Liver (tissue), 9 donors: Measurements from ENCODE around the gene SEPHS1. TPM values are rescaled to one million over a fixed set of nuclear protein-coding genes. Genes with fewer than 3 reads are reported as not detected.

Experiments used
- DNase-seq: peaks from one replicate; pipeline ENCODE4 v3.0.0-alpha.2; 2017; ENCODE audit warnings: low spot score
- H3K27ac ChIP-seq, 2 donors: one replicate each; pipeline ENCODE4 v1.7.0; 2013; ENCODE audit warnings: inconsistent platforms in 2 of 2, low read length in 2 of 2, control low read depth in 1 of 2, low read depth in 1 of 2, mild to moderate bottlenecking in 1 of 2
- H3K27me3 ChIP-seq, 4 donors: one replicate each; pipeline versions ENCODE4 v1.6.1 to v1.7.0; 2013; ENCODE audit warnings: low read length in 3 of 4, inconsistent platforms in 1 of 4, mild to moderate bottlenecking in 1 of 4, moderate library complexity in 1 of 4; ENCODE audit not compliant: control insufficient read depth in 4 of 4, insufficient read depth in 4 of 4
- H3K36me3 ChIP-seq, 4 donors: one replicate each; pipeline versions ENCODE4 v1.6.1 to v1.7.0; 2013; ENCODE audit warnings: low read length in 3 of 4, mild to moderate bottlenecking in 3 of 4, low read depth in 1 of 4, moderate library complexity in 1 of 4; ENCODE audit not compliant: control insufficient read depth in 4 of 4, insufficient read depth in 3 of 4
- H3K4me1 ChIP-seq, 4 donors: one replicate each; pipeline versions ENCODE4 v1.6.1 to v1.7.0; 2013; ENCODE audit warnings: low read length in 3 of 4, mild to moderate bottlenecking in 3 of 4, moderate library complexity in 1 of 4; ENCODE audit not compliant: control insufficient read depth in 4 of 4, insufficient read depth in 4 of 4
- H3K4me3 ChIP-seq, 3 donors: one replicate each; pipeline versions ENCODE4 v1.6.1 to v1.7.0; 2013; ENCODE audit warnings: low read length in 3 of 3, control low read depth in 1 of 3, low read depth in 1 of 3, mild to moderate bottlenecking in 1 of 3
- H3K9ac ChIP-seq, 2 donors: one replicate each; pipeline ENCODE4 v1.7.0; 2013; ENCODE audit warnings: low read length in 2 of 2, mild to moderate bottlenecking in 2 of 2, moderate library complexity in 2 of 2, control low read depth in 1 of 2, low read depth in 1 of 2
- H3K9me3 ChIP-seq, 4 donors: one replicate each; pipeline versions ENCODE4 v1.6.1 to v1.7.0; 2013; ENCODE audit warnings: low read length in 3 of 4; ENCODE audit not compliant: control insufficient read depth in 4 of 4
- EGR1 ChIP-seq, 2 donors: IDR thresholded peaks; 2 replicates each; pipeline ENCODE4 v1.6.1; 2016 to 2018; ENCODE audit warnings: antibody characterized with exemption in 2 of 2, low read depth in 2 of 2
- FOXA1 ChIP-seq: IDR thresholded peaks from 2 replicates; pipeline ENCODE4 v1.6.1; 2016; ENCODE audit warnings: antibody characterized with exemption
- FOXA2 ChIP-seq: IDR thresholded peaks from 2 replicates; pipeline ENCODE4 v1.6.1; 2016; ENCODE audit warnings: antibody characterized with exemption
- GABPA ChIP-seq, 2 donors: IDR thresholded peaks in 1 of 2; conservative IDR thresholded peaks in 1 of 2; 2 replicates each; pipeline ENCODE4 v1.6.1; 2016; ENCODE audit warnings: antibody characterized with exemption in 2 of 2, mild to moderate bottlenecking in 1 of 2, moderate library complexity in 1 of 2
- HNF4A ChIP-seq, 2 donors: conservative IDR thresholded peaks; 2 replicates each; pipeline ENCODE4 v1.6.1; 2016; ENCODE audit warnings: antibody characterized with exemption in 2 of 2, mild to moderate bottlenecking in 2 of 2
- HNF4G ChIP-seq: IDR thresholded peaks from 2 replicates; pipeline ENCODE4 v1.6.1; 2016; ENCODE audit warnings: antibody characterized with exemption
- JUND ChIP-seq, 2 donors: IDR thresholded peaks; 2 replicates each; pipeline ENCODE4 v1.6.1; 2016; ENCODE audit warnings: antibody characterized with exemption in 2 of 2
- NR2F2 ChIP-seq: IDR thresholded peaks from 2 replicates; pipeline ENCODE4 v1.6.1; 2016; ENCODE audit warnings: antibody characterized with exemption
- RAD21 ChIP-seq, 2 donors: IDR thresholded peaks; 2 replicates each; pipeline ENCODE4 v1.6.1; 2016; ENCODE audit warnings: antibody characterized with exemption in 2 of 2, mild to moderate bottlenecking in 2 of 2
- RXRA ChIP-seq, 2 donors: IDR thresholded peaks; 2 replicates each; pipeline ENCODE4 v1.6.1; 2017 to 2018; ENCODE audit warnings: antibody characterized with exemption in 2 of 2, mild to moderate bottlenecking in 1 of 2
- SP1 ChIP-seq: IDR thresholded peaks from 2 replicates; pipeline ENCODE4 v1.6.1; 2018; ENCODE audit warnings: antibody characterized with exemption, mild to moderate bottlenecking
- TAF1 ChIP-seq: conservative IDR thresholded peaks from 2 replicates; pipeline ENCODE4 v1.6.1; 2016; ENCODE audit warnings: antibody characterized with exemption, mild to moderate bottlenecking
- YY1 ChIP-seq: IDR thresholded peaks from 2 replicates; pipeline ENCODE4 v1.6.1; 2016; ENCODE audit warnings: antibody characterized with exemption, mild to moderate bottlenecking
- WGBS: extraction: QIAGEN DNeasy Blood & Tissue Kit; methylation state at CpG from one replicate; pipeline ENCODE4 v1.1.7; 2013; 5-methylcytosine and 5-hydroxymethylcytosine counted together
- polyA plus RNA-seq, 2 donors: library from polyadenylated mRNA; stranded (reverse) in 1 of 2; unstranded in 1 of 2; fragments of 200-250 nt in 1 of 2; fragments of >200 nt in 1 of 2; fragmentation: Nextera tagmentation in 1 of 2; extraction: Ambion mirVana in 1 of 2; gene quantifications; one replicate each; pipeline versions ENCODE4 v1.2.1 to v1.2.3, GENCODE V29; 2013 to 2015
- total RNA-seq, 2 donors: library from RNA; depleted of rRNA; stranded (reverse); fragments of >200 nt; gene quantifications; one replicate each; pipeline ENCODE4 v1.2.3, GENCODE V29; 2014
- TF ChIP-seq, protein P1 (sequence below): IDR thresholded peaks from 2 replicates; pipeline ENCODE4 v1.6.1; 2016; ENCODE audit warnings: antibody characterized with exemption
- TF ChIP-seq, protein P2 (sequence below): IDR thresholded peaks from 2 replicates; pipeline ENCODE4 v1.6.1; 2016; ENCODE audit warnings: antibody characterized with exemption
- TF ChIP-seq, protein P3 (sequence below): IDR thresholded peaks from 2 replicates; pipeline ENCODE4 v1.6.1; 2016; ENCODE audit warnings: antibody characterized with exemption, mild to moderate bottlenecking
- TF ChIP-seq, protein P4 (sequence below): IDR thresholded peaks from 2 replicates; pipeline ENCODE4 v1.6.1; 2016; ENCODE audit warnings: antibody characterized with exemption
- TF ChIP-seq, protein P5 (sequence below): fragments of 150-350 bp; IDR thresholded peaks from 2 replicates; pipeline ENCODE4 v1.5.1; 2017; ENCODE audit warnings: improper control_type of control experiment, low read depth, low read length; ENCODE audit not compliant: missing input control
- donor health status: healthy.
- donor health status: healthy.
- donor health status: healthy.
- donor health status: healthy.
- donor health status: healthy.

Gene SEPHS1
- total and polyA plus RNA-seq, 4 donors = 10.4 to 39.3 (median 28.3) TPM

DNA sequence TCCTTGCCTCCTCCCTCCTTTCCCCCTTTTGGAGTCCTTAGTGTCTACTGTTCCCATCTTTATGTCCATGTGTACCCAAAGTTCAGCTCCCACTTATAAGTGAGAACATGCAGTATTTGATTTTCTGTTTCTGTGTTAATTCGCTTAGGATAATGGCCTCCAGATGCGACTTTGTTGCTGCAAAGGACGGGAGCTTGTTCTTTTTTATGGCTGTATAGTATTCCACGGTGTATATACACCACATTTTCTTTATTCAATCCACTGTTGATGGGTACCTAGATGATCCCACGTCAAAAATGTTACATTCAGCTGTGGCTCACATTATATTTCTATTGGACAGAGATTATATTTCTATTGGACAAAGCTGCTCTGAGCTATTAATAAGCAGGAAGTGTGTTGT lies 24.4 kb upstream of the SEPHS1 start:
- no peak for DNase-seq
- Histone ChIP-seq H3K9me3 (no peaks in the 10 kb centered on the region), H3K27me3 (no peaks in the 10 kb centered on the region), H3K36me3 (no peaks in the 10 kb centered on the region), H3K9ac (no peak overlapping the region), H3K4me3 (no peak overlapping the region), H3K27ac (no peak overlapping the region), H3K4me1 (peaks cover 0 to 3% (median 0%) of the 10 kb centered on the region in 4 donors)
- 87% methylated on average over 5 of the region's 5 CpGs for WGBS
- no peak for TF ChIP-seq RXRA (IDR thresholded peaks at IDR 0.05)
- TF ChIP-seq, protein P1, sequence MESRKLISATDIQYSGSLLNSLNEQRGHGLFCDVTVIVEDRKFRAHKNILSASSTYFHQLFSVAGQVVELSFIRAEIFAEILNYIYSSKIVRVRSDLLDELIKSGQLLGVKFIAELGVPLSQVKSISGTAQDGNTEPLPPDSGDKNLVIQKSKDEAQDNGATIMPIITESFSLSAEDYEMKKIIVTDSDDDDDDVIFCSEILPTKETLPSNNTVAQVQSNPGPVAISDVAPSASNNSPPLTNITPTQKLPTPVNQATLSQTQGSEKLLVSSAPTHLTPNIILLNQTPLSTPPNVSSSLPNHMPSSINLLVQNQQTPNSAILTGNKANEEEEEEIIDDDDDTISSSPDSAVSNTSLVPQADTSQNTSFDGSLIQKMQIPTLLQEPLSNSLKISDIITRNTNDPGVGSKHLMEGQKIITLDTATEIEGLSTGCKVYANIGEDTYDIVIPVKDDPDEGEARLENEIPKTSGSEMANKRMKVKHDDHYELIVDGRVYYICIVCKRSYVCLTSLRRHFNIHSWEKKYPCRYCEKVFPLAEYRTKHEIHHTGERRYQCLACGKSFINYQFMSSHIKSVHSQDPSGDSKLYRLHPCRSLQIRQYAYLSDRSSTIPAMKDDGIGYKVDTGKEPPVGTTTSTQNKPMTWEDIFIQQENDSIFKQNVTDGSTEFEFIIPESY = no peak
- no peak for TF ChIP-seq HNF4A (conservative IDR thresholded peaks at IDR 0.05)
- TF ChIP-seq, protein P2, sequence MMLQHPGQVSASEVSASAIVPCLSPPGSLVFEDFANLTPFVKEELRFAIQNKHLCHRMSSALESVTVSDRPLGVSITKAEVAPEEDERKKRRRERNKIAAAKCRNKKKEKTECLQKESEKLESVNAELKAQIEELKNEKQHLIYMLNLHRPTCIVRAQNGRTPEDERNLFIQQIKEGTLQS = no peak
- TF ChIP-seq JUND (IDR thresholded peaks at IDR 0.05) = no peak

DNA sequence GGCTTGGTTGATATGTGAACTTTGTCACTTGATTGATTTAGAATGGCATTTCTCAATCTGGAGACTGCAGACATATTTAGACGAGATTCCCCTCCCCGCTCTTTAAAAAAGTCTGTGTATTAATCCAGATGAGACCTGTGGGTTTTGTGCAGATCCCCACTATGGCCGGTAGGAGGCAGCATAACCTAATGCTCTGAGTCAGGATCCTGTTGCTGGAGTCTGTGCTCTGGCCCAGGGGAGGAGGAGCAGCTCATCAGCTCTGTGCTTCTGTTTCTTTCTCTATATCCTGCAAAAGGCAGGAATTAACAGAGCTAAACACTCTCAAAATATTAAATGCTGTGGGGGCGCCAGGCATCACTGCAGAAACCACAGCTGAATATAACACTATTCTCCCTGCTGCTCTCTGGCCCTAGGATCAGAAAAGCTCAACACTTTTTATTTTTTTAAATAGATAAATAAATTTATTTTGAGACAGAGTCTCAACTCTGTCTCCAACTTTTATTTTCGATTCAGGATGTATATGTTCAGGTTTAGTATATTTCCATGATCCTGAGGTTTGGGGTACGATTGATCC lies 23.9 kb upstream of the SEPHS1 start:
- no peak overlapping the region for H3K9ac ChIP-seq
- H3K27ac ChIP-seq = no peak overlapping the region
- TF ChIP-seq FOXA1 = no peak
- TF ChIP-seq YY1 = peak; percentile 38
- TF ChIP-seq, protein P3, sequence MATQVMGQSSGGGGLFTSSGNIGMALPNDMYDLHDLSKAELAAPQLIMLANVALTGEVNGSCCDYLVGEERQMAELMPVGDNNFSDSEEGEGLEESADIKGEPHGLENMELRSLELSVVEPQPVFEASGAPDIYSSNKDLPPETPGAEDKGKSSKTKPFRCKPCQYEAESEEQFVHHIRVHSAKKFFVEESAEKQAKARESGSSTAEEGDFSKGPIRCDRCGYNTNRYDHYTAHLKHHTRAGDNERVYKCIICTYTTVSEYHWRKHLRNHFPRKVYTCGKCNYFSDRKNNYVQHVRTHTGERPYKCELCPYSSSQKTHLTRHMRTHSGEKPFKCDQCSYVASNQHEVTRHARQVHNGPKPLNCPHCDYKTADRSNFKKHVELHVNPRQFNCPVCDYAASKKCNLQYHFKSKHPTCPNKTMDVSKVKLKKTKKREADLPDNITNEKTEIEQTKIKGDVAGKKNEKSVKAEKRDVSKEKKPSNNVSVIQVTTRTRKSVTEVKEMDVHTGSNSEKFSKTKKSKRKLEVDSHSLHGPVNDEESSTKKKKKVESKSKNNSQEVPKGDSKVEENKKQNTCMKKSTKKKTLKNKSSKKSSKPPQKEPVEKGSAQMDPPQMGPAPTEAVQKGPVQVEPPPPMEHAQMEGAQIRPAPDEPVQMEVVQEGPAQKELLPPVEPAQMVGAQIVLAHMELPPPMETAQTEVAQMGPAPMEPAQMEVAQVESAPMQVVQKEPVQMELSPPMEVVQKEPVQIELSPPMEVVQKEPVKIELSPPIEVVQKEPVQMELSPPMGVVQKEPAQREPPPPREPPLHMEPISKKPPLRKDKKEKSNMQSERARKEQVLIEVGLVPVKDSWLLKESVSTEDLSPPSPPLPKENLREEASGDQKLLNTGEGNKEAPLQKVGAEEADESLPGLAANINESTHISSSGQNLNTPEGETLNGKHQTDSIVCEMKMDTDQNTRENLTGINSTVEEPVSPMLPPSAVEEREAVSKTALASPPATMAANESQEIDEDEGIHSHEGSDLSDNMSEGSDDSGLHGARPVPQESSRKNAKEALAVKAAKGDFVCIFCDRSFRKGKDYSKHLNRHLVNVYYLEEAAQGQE = no peak
- TF ChIP-seq, protein P4, sequence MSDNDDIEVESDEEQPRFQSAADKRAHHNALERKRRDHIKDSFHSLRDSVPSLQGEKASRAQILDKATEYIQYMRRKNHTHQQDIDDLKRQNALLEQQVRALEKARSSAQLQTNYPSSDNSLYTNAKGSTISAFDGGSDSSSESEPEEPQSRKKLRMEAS = no peak
- TF ChIP-seq, protein P1 = no peak
- peak in 1 of 2 donors; percentile 53 for TF ChIP-seq HNF4A (conservative IDR thresholded peaks at IDR 0.05)
- peak; percentile 7 for TF ChIP-seq SP1
- TF ChIP-seq EGR1 (IDR thresholded peaks at IDR 0.05; ENCODE audit: low read depth in 2 of 2) = no peak
- TF ChIP-seq, protein P2 = no peak
- TF ChIP-seq, protein P5, sequence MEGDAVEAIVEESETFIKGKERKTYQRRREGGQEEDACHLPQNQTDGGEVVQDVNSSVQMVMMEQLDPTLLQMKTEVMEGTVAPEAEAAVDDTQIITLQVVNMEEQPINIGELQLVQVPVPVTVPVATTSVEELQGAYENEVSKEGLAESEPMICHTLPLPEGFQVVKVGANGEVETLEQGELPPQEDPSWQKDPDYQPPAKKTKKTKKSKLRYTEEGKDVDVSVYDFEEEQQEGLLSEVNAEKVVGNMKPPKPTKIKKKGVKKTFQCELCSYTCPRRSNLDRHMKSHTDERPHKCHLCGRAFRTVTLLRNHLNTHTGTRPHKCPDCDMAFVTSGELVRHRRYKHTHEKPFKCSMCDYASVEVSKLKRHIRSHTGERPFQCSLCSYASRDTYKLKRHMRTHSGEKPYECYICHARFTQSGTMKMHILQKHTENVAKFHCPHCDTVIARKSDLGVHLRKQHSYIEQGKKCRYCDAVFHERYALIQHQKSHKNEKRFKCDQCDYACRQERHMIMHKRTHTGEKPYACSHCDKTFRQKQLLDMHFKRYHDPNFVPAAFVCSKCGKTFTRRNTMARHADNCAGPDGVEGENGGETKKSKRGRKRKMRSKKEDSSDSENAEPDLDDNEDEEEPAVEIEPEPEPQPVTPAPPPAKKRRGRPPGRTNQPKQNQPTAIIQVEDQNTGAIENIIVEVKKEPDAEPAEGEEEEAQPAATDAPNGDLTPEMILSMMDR = peak; percentile 93
- TF ChIP-seq GABPA (IDR thresholded peaks at IDR 0.05 in 1 of 2, conservative IDR thresholded peaks at IDR 0.05 in 1 of 2) = no peak
- no peak for TF ChIP-seq NR2F2
- no peak for TF ChIP-seq HNF4G
- TF ChIP-seq RAD21 (IDR thresholded peaks at IDR 0.05) = peak; percentile 97 to 99
- TF ChIP-seq RXRA (IDR thresholded peaks at IDR 0.05) = no peak
- TF ChIP-seq JUND (IDR thresholded peaks at IDR 0.05) = no peak
- TF ChIP-seq TAF1 = no peak
- TF ChIP-seq FOXA2 = no peak
- WGBS = 25% methylated on average over 6 of the region's 6 CpGs
- DNase-seq = peak; percentile 62
- peaks cover 0 to 3% (median 0%) of the 10 kb centered on the region in 4 donors for H3K4me1 ChIP-seq
- H3K4me3 ChIP-seq = no peak overlapping the region
- no peaks in the 10 kb centered on the region for H3K27me3 ChIP-seq
- no peaks in the 10 kb centered on the region for H3K36me3 ChIP-seq
- no peaks in the 10 kb centered on the region for H3K9me3 ChIP-seq
